ENCODE data around the gene MAD2L1BP. TPM values are rescaled to one million over a fixed set of nuclear protein-coding genes. Genes with fewer than 3 reads are reported as not detected.

The MAD2L1BP gene
- total and polyA plus RNA-seq, 7 donors, result 17.0 to 43.1 (median 30.5) TPM

DNA sequence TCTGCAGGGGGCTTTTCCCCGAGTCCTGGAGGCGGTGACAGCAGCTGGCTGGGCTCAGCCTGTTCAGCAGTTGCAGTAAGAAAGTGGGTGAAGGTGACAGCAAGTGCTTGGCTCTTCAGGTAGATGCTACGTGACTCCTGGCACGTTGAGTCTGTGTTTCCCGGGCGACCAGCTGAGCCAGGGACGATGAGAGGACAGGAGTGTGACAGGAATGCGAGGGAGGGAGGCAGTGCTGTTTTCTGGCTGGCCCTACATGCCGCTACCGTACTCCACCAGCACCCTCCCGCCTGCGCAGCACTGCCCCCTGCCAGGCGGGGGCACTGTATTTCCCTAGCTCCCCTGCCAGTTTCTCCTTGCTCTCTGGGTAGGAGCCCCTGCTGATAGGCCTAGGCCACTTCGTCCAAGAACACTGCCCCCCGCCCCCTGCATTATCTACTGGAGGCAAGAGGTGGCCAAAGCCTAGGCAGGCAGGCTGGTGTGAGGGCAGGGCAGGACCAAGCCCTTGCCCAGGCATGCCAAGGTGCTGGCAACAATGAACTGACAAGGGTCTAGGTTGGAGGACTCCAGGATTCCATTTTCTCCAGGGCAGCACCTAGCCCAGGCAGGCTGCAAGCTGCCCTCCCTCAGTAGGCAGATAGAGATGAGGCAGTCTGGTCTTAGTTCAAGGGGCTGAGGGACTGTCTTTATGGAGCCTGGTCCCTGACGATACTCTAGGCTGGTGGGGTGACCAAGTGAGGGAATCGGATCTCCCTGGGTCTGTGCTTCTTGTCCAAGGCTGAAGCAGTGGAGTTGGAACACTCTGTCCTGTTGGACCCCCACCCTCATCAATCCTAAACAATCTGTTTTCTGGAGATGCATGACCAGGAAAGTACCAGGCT, 32.8 kb downstream of the MAD2L1BP start:
- WGBS, 3 donors, result 14 to 18% (median 16%) methylated on average over 17 of the region's 17 CpGs
- H3K4me1 ChIP-seq, result peaks cover 60% of the 10 kb centered on the region

GRCh38 chr6:43669050-43669921, 33.6 kb downstream of the MAD2L1BP start:
- intact Hi-C loops (cut with DNase I), result loop anchor here (2.0 to 10.0 kb wide), 4 partner anchors 38 to 412 kb away; no protein-coding TSS in a partner anchor
- WGBS, 3 donors, result 16 to 33% (median 24%) methylated on average over 15 of the region's 15 CpGs
- Histone ChIP-seq H3K36me3 (ENCODE audit: insufficient read depth in 1 of 2, low read depth in 1 of 2) (peaks cover 0 to 32% of the 10 kb centered on the region in 2 donors), H3K4me3 (peak overlapping the region; percentile 2), H3K4me1 (peaks cover 69% of the 10 kb centered on the region), H3K27ac (peak overlapping the region; percentile 83), H3K9me3 (no peaks in the 10 kb centered on the region), H3K27me3 (ENCODE audit: insufficient read depth in 3 of 3, low read length in 2 of 3) (no peaks in the 10 kb centered on the region)
- TF ChIP-seq, protein P1, sequence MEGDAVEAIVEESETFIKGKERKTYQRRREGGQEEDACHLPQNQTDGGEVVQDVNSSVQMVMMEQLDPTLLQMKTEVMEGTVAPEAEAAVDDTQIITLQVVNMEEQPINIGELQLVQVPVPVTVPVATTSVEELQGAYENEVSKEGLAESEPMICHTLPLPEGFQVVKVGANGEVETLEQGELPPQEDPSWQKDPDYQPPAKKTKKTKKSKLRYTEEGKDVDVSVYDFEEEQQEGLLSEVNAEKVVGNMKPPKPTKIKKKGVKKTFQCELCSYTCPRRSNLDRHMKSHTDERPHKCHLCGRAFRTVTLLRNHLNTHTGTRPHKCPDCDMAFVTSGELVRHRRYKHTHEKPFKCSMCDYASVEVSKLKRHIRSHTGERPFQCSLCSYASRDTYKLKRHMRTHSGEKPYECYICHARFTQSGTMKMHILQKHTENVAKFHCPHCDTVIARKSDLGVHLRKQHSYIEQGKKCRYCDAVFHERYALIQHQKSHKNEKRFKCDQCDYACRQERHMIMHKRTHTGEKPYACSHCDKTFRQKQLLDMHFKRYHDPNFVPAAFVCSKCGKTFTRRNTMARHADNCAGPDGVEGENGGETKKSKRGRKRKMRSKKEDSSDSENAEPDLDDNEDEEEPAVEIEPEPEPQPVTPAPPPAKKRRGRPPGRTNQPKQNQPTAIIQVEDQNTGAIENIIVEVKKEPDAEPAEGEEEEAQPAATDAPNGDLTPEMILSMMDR (IDR thresholded peaks at IDR 0.05), result no peak
- ATAC-seq (peak; percentile 26 to 49 (median 46)), DNase-seq (peak; percentile 82 to 87)

More for the DNA sequence above, 32.8 kb downstream of the MAD2L1BP start:
- intact Hi-C loops (cut with DNase I), result loop anchor here (2.0 to 10.0 kb wide), 4 partner anchors 39 to 412 kb away; no protein-coding TSS in a partner anchor
- TF ChIP-seq, protein P1 (IDR thresholded peaks at IDR 0.05), result peak; percentile 52
- DNase-seq (peak; percentile 74 to 86), ATAC-seq (peak; percentile 75 to 80 (median 76))
- H3K9me3 ChIP-seq, result no peaks in the 10 kb centered on the region
- peaks cover 0 to 23% of the 10 kb centered on the region in 2 donors for H3K36me3 ChIP-seq (ENCODE audit: insufficient read depth in 1 of 2, low read depth in 1 of 2)
- H3K27me3 ChIP-seq (ENCODE audit: insufficient read depth in 3 of 3, low read length in 2 of 3), result no peaks in the 10 kb centered on the region
- peak overlapping the region; percentile 83 for H3K27ac ChIP-seq
- peak overlapping the region; percentile 22 for H3K4me3 ChIP-seq

GRCh38 chr6:43669922-43670622, 34.4 kb downstream of the MAD2L1BP start:
- Histone ChIP-seq H3K4me1 (peaks cover 77% of the 10 kb centered on the region), H3K9me3 (no peaks in the 10 kb centered on the region), H3K27ac (peak overlapping the region; percentile 83), H3K4me3 (peak overlapping the region; percentile 2), H3K27me3 (ENCODE audit: insufficient read depth in 3 of 3, low read length in 2 of 3) (no peaks in the 10 kb centered on the region), H3K36me3 (ENCODE audit: insufficient read depth in 1 of 2, low read depth in 1 of 2) (peaks cover 0 to 40% of the 10 kb centered on the region in 2 donors)
- 67 to 83% (median 67%) methylated on average over 6 of the region's 6 CpGs for WGBS, 3 donors
- TF ChIP-seq, protein P1 (IDR thresholded peaks at IDR 0.05), result no peak
- intact Hi-C loops (cut with DNase I), result loop anchor here (2.0 to 10.0 kb wide), 4 partner anchors 37 to 411 kb away; no protein-coding TSS in a partner anchor
- ATAC-seq, result no peak
- DNase-seq, result no peak

GRCh38 chr6:43670623-43670986, 35.0 kb downstream of the MAD2L1BP start:
- ATAC-seq, result no peak
- TF ChIP-seq, protein P1 (IDR thresholded peaks at IDR 0.05), result no peak
- Histone ChIP-seq H3K4me1 (peaks cover 80% of the 10 kb centered on the region), H3K4me3 (no peak overlapping the region), H3K36me3 (ENCODE audit: insufficient read depth in 1 of 2, low read depth in 1 of 2) (peaks cover 0 to 45% of the 10 kb centered on the region in 2 donors), H3K9me3 (no peaks in the 10 kb centered on the region), H3K27me3 (ENCODE audit: insufficient read depth in 3 of 3, low read length in 2 of 3) (no peaks in the 10 kb centered on the region), H3K27ac (peak overlapping the region; percentile 83)
- no peak for DNase-seq
- WGBS, 3 donors, result 98% methylated on average over 6 of the region's 6 CpGs
- intact Hi-C loops (cut with DNase I), result no loop called here
